Measurements from ENCODE around the gene GNAZ.

GRCh38 chr22:23083315-23084021 is 13.1 kb downstream of the GNAZ start:
- TF ChIP-seq CTCF (IDR thresholded peaks at IDR 0.05; ENCODE audit: insufficient read depth, low read depth, low read length), result no peak
- TF ChIP-seq EZH2 (IDR thresholded peaks at IDR 0.05; ENCODE audit: insufficient read depth, low read length), result no peak

All from astrocyte (in vitro differentiated cells and primary cell).